Uterus (tissue), 4 donors: ENCODE measurements around the gene FAM168A. TPM values are rescaled to one million over a fixed set of nuclear protein-coding genes. Genes with fewer than 3 reads are reported as not detected.

Experiments
- DNase-seq, 2 donors: peaks; one replicate each; pipeline ENCODE4 v3.0.0-alpha.2; 2019 to 2020
- H3K27ac ChIP-seq, 2 donors: fragments of 200-600 bp; sonication (generic); 1 replicate in 1 of 2; 2 replicates in 1 of 2; pipeline ENCODE4 v1.5.1; 2016 to 2018
- H3K27me3 ChIP-seq, 2 donors: fragments of 200-600 bp; sonication (generic); one replicate each; pipeline ENCODE4 v1.5.1; 2018 to 2019; ENCODE audit warnings: control low read depth in 1 of 2
- H3K36me3 ChIP-seq, 2 donors: fragments of 200-600 bp; sonication (generic); one replicate each; pipeline ENCODE4 v1.5.1; 2019; ENCODE audit warnings: control low read depth in 1 of 2
- H3K4me1 ChIP-seq, 2 donors: fragments of 200-600 bp; sonication (generic); one replicate each; pipeline ENCODE4 v1.5.1; 2018 to 2019; ENCODE audit warnings: control low read depth in 1 of 2
- H3K4me3 ChIP-seq, 2 donors: fragments of 200-600 bp; sonication (generic); 1 replicate in 1 of 2; 2 replicates in 1 of 2; pipeline ENCODE4 v1.5.1; 2018 to 2019; ENCODE audit warnings: mild to moderate bottlenecking in 1 of 2
- H3K9me3 ChIP-seq, 2 donors: fragments of 200-600 bp; sonication (generic); one replicate each; pipeline ENCODE4 v1.5.1; 2019; ENCODE audit warnings: control low read depth in 1 of 2
- POLR2A ChIP-seq, 2 donors: fragments of 450-650 bp; IDR thresholded peaks; one replicate each; pipeline ENCODE4 v1.6.1; 2016; ENCODE audit warnings: antibody characterized with exemption in 2 of 2, mild to moderate bottlenecking in 1 of 2, moderate library complexity in 1 of 2
- intact Hi-C: fragments of 100-400 bp; cut with DNase I; formaldehyde crosslinking; loops from one replicate; pipeline ENCODE4 v1.15.1; 2023; ENCODE audit warnings: low total_unique reads
- total RNA-seq, 4 donors: library from RNA; depleted of rRNA in 3 of 4; stranded (reverse); fragments of >200 nt in 3 of 4; gene quantifications; one replicate each; pipeline versions ENCODE4 v1.1.0 to v1.2.4, GENCODE V29; 2014 to 2023
- TF ChIP-seq, protein P1 (sequence below), 4 experiments: fragments of 200-600 bp in 2 of 4; fragments of 450-650 bp in 2 of 4; sonication (generic) in 2 of 4; IDR thresholded peaks; one replicate each; pipeline ENCODE4 v1.5.1; 2016 to 2019; ENCODE audit warnings: antibody characterized with exemption in 4 of 4, mild to moderate bottlenecking in 2 of 4, moderate library complexity in 1 of 4
- donor health status: DM: yes; HTN: yes; CAD: no.

The FAM168A gene
- total RNA-seq, 4 donors from 2014 or later: 7.9 to 50.3 (median 25.8) TPM

DNA sequence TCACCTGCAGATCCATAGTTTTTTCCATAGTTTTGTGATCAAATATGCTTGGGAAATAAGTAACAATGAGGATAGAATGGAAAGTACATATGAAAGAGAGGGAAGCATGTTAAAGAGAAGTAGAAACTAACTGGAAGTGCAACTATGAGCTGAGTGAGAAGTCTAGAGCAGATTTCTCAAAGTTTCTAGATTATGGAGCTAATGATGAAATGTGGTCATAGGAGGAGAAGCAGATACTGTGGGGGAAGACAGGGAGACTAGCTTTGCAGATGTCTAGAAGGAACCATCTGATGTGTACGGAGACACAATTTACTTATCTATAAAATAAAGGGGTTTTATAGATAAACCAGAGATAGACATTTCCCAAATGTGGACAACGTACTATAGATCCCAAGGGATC lies 184.7 kb downstream of the FAM168A start:
- TF ChIP-seq POLR2A (IDR thresholded peaks at IDR 0.05): no peak
- TF ChIP-seq, protein P1, sequence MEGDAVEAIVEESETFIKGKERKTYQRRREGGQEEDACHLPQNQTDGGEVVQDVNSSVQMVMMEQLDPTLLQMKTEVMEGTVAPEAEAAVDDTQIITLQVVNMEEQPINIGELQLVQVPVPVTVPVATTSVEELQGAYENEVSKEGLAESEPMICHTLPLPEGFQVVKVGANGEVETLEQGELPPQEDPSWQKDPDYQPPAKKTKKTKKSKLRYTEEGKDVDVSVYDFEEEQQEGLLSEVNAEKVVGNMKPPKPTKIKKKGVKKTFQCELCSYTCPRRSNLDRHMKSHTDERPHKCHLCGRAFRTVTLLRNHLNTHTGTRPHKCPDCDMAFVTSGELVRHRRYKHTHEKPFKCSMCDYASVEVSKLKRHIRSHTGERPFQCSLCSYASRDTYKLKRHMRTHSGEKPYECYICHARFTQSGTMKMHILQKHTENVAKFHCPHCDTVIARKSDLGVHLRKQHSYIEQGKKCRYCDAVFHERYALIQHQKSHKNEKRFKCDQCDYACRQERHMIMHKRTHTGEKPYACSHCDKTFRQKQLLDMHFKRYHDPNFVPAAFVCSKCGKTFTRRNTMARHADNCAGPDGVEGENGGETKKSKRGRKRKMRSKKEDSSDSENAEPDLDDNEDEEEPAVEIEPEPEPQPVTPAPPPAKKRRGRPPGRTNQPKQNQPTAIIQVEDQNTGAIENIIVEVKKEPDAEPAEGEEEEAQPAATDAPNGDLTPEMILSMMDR (IDR thresholded peaks at IDR 0.05): no peak
- DNase-seq: no peak
- Histone ChIP-seq H3K4me3 (no peak overlapping the region), H3K27ac (peak overlapping the region in 1 of 2 donors; percentile 8), H3K27me3 (no peaks in the 10 kb centered on the region), H3K4me1 (no peaks in the 10 kb centered on the region), H3K9me3 (no peaks in the 10 kb centered on the region), H3K36me3 (no peaks in the 10 kb centered on the region)
- intact Hi-C loops: no loop called here

DNA sequence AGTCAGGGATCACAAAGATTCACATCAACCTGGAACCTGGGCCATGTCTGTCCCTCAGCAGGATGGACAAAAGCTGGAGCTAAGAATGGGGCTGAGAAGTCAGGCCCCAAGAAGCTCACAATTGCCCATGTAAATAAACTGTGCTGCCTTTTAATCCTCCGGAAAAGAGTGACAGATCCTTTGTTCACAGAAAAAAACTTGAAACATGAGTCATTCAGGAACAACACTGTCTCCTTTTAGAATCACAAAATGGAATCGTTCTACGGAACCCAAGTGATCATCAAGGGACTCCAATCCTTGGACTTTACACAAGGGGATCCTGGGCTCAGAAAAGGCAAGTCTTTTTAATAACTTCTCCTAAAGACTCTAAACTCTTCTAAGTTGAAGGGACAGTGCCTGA lies 185.6 kb downstream of the FAM168A start:
- H3K36me3 ChIP-seq: no peaks in the 10 kb centered on the region
- no peaks in the 10 kb centered on the region for H3K9me3 ChIP-seq
- no peak overlapping the region for H3K27ac ChIP-seq
- no peaks in the 10 kb centered on the region for H3K4me1 ChIP-seq
- TF ChIP-seq, protein P1 (IDR thresholded peaks at IDR 0.05): no peak
- no peak for TF ChIP-seq POLR2A (IDR thresholded peaks at IDR 0.05)
- DNase-seq: no peak
- H3K4me3 ChIP-seq: no peak overlapping the region
- H3K27me3 ChIP-seq: no peaks in the 10 kb centered on the region
- intact Hi-C loops: no loop called here

DNA sequence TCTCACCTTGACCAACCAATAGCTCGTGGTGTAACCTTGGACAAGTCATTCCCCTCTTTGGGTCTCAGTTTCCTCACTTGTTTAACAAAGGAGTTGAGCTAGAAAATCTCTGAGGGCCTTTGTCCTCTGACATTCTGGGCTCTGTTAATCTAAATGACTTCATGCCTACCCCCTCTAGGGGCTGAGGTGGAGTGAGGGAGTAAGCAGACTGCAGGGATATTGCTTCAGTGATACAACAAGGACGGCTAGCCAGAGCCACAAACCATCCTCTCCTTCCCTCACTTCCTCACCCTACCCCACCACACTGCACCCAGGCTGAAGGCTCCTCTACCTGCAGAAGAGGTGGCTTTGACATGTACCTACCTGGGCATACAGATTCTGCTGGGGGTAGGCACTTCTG lies 186.9 kb downstream of the FAM168A start:
- Histone ChIP-seq H3K4me1 (no peaks in the 10 kb centered on the region), H3K9me3 (no peaks in the 10 kb centered on the region), H3K27me3 (no peaks in the 10 kb centered on the region), H3K4me3 (no peak overlapping the region), H3K27ac (no peak overlapping the region), H3K36me3 (no peaks in the 10 kb centered on the region)
- TF ChIP-seq POLR2A (IDR thresholded peaks at IDR 0.05): no peak
- TF ChIP-seq, protein P1 (IDR thresholded peaks at IDR 0.05): no peak
- intact Hi-C loops: no loop called here
- no peak for DNase-seq

DNA sequence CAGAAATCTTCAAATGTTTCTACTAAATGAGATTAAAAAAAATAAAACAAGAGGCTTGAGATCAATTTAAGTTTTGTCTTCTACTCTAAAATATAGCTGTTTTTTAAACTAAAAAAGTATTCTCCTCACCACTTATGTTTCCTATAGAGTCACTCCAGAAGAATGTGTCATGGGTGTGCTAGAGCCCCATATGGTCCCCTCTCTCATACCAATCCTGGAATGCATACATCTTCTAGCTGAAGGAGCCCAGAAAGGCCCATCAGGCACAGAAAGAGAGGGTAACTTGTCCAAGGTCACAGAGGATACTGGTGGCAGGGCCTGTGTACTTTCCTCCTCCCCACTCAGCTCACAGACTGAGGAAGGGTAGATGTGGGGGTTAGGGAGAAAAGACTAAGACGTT lies 187.3 kb downstream of the FAM168A start:
- H3K27ac ChIP-seq: no peak overlapping the region
- no peaks in the 10 kb centered on the region for H3K27me3 ChIP-seq
- TF ChIP-seq, protein P1 (IDR thresholded peaks at IDR 0.05): no peak
- no peak for TF ChIP-seq POLR2A (IDR thresholded peaks at IDR 0.05)
- no peak overlapping the region for H3K4me3 ChIP-seq
- DNase-seq: no peak
- no peaks in the 10 kb centered on the region for H3K9me3 ChIP-seq
- H3K36me3 ChIP-seq: no peaks in the 10 kb centered on the region
- no peaks in the 10 kb centered on the region for H3K4me1 ChIP-seq
- intact Hi-C loops: no loop called here

DNA sequence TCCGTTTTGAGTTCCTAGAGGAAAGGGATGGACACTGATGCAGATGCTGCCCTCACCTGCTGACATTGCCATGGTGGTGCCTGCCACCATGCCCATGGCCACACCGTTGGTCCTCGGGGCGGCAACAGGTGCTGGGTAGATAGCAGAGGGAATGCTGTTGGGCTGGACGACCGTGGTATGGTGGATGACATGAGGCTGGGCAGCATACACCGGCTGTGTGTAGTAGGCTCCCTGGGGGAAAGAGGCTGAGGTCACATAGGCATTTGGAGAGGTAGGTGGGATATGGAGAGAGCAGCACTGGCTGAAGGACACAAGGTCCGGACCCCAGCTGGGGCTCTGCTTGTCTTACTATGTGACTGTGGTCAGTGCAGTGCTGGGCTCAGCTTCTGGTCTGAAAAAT lies 188.5 kb downstream of the FAM168A start:
- DNase-seq: no peak

More for the DNA sequence above, 188.5 kb downstream of the FAM168A start:
- H3K27me3 ChIP-seq: no peaks in the 10 kb centered on the region
- H3K4me1 ChIP-seq: no peaks in the 10 kb centered on the region
- TF ChIP-seq POLR2A (IDR thresholded peaks at IDR 0.05): no peak
- TF ChIP-seq, protein P1 (IDR thresholded peaks at IDR 0.05): no peak
- intact Hi-C loops: no loop called here
- no peaks in the 10 kb centered on the region for H3K36me3 ChIP-seq
- no peaks in the 10 kb centered on the region for H3K9me3 ChIP-seq
- no peak overlapping the region for H3K27ac ChIP-seq
- no peak overlapping the region for H3K4me3 ChIP-seq
